CD4-positive, alpha-beta T cell treated with Interleukin-12 subunit alpha and Interleukin-12 subunit beta, for 1 hour (primary cell): ENCODE measurements around the gene PPP2R2C.

Experiments used
- DNase-seq: peaks from one replicate; pipeline ENCODE4 v3.0.0-alpha.2; 2020

PPP2R2C gene

DNA sequence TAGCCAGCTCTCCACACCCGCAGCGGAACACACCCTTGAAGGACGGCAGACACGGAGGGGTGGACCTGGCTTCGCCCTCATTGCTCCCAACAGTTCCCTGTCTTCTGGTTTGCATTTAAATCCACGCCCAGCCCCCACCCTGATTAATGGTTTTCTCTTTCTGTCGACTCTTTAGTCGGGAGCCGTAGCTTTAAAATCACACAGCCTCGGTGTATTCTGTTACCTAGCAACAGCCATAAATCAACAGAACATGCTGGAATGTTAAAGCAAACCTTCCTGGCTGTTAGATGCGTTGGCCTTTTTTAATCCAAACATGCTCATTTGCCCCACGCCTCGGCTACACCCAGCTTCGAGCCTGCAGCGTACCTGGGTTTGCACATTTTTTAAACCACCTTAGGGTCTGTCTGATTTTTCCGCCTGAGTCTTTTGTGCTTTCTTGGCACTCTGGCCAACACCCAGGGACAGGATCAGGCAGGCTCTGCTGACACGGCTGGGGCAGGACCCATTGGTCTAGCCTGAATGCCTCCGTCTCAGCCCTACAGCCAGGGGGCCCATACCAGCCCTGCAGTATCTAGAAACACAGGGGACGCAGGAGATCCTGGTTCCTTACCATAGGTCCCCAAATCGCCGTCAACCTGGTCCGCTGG is 21.4 kb upstream of the PPP2R2C start:
- DNase-seq: no peak

DNA sequence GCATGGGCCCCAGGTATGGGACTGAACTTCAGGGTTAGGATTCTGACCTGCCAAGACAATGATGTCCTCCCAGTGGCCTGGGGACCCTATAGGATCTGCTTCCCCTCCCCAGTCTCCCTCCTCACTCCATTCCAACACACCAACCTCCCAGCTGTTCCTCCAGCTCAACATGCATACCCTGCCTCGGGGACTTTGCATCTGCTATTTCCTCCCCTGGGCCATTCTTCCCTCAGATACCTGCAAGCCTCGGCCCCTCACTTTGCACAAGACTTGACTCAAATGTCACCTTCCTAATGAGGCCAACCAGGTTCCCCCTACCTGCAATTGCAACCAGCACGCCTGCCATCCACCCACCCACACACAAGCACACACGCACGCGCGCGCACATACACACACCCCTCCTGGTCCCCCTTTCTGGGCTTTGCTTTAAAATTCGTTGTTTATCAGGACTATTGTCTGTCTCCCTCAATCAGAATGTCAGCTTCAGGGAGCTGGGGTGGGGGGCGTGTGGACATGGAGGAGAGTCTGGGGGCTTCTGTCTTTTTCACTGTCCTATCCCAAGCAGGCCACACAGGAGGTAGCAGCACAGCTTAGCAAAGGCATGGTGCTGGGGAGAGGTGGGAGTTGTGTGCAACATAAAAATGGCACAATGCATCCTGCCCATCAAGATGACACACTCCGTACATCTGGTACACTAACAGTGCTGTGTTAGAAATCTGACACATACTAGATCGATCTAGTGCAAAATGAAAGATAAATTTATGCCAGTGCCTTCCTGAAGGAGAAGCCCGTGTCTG is 20.6 kb upstream of the PPP2R2C start:
- DNase-seq: no peak

DNA sequence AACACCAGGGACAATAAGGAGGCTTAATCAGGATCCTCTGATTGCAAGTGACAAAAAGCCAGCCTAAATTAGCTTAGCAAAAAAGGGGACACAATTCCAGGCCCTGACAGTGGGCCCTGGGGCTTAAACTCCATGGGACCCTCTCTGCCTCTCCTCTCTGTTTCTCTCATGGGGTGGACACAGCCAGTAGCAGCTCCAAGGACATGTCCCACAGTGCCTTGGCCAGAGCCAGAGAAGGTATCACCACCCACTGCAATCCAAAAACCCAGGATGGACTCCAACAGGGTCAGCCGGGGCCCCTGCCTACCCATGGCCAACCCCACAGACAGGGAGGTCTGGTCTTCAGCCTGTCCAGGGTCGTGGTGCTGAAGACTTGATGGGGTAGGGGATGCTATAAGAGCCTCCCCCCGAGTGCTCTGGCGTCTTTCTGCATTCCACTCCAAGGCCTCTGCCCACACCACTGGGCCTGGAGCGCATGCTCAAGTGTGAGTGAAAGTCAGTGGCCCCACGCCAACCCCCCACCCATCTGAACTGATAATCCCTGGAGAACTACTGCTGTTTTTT is 19.7 kb upstream of the PPP2R2C start:
- DNase-seq: no peak

DNA sequence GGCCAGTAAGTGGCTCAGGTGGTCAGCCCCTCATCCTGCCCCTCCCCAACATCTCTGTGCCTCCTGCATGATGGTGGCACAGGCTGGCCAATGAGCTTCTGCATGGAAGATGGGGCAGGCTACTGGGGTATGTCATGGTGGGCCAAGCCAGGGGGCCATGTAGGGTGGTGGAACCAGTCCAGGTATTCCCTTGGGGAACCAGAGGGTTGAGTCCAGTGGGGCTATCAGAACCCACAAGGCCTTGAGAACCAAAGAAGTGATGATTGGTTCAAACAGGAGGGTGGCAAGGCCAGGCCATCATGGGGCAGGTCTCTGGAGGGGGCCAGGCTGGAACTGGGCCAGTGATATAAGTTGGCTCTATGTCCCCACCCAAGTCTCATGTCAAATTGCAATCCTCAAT is 18.8 kb upstream of the PPP2R2C start:
- no peak for DNase-seq

DNA sequence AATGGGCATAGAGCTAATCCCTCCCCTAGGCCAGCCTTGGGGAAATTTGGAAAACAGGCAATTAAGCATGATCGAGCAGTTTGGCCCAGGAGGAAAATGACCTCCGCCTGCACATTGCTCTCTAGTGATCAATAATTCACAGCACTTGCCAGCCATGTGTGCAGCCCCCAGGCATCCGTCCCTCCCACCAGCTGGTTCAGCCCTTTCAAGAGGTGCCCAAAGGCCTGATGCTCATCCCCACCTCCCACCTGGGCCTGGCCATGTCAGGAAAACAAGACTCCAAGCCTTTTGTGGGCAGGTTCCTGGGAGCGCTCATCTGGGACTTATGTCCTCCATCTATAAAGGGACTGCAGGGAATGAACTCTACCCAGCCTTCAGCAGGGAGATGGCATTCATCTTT is 17.5 kb upstream of the PPP2R2C start:
- no peak for DNase-seq

DNA sequence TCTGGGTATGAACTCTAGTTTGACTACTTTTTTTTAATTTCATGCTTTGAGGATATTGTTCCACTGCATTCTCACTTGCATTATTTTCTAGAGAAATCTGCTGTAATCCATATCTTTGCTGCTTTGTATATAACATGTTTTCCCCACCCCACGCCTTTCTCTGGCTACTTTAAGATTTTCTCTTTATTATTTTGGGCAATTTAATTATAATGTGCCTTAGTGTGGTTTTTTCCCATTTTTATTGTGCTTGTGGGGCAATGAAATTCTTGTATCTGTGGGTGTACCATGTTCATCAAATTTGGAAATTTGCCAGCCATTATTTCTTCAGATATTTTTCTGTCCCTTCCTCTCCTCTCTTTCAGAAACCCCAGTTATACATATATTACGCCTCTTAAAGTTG is 15.1 kb upstream of the PPP2R2C start:
- no peak for DNase-seq

DNA sequence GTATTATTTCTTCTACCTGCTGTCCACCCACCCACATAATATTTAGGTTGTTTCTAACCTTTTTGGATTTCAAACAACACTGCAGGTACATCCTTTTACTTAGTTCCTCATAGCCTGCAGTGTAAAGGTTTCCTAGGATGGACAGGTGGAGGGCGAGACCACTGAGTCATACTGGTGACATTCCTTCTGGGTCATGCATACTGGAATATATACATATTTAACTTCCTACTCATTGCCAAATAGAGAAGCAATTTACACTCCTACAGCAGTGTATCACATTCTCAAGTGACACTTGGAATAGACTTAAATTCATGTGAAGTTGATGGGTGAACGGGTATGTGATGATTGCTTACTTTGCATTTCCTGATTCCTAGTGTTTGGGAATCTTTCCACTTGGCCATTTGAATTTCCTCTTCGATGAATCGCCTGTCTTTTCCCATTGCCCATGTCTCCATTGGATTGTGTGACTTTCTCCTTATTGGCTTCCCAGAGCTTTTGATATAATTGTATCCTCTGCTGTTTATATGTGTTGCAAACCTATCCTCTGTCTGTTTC is 8.2 kb upstream of the PPP2R2C start:
- no peak for DNase-seq

DNA sequence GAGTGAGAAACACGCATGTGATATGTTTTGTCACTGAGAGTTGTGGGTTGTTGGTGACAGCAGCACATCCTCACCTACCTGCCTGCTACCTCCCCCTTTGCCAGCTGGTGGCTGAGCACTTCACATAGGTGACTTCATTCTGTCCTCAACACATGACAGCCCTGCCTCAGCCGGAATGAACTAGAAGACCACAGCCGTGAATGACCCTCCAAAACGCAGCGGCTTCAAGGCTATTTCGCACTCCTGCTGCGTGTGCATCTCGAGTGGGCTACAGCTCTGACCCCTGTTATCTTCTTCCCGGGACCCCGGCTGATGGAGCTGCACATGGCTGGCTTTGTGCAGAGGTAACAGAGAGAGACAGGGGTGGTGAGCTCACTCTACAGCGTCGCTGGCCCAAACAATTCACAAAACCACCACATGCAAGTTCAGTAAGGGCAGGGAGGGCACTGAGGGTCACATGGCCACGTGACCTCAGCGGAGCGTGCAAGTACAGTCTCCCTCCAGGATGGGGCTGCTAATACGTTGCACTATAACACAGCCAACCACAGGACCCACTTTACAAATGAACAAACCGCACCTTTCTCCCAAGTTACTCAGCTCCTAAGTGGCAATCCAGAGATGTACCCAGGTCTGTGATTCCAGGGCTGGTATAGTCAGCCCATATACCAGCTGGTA is 6.3 kb upstream of the PPP2R2C start:
- DNase-seq: no peak

DNA sequence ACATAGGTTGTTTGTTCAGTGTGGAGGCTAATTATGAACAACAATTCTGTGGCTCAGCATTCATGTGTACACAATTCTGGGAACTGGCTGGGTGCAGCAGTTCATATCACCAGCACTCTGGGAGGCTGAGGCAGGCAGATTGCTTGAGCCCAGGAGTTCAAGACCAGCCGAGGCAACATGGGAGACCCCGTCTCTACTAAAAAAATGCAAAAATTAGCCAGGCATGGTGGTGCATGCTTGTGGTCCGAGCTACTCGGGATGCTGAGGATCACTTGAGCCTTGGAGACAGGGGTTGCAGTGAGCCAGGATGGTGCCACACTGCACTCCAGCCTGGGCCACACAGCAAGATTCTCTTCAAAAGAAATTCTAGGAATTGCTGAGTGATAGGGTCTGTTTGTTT is 4.5 kb upstream of the PPP2R2C start:
- DNase-seq: no peak

DNA sequence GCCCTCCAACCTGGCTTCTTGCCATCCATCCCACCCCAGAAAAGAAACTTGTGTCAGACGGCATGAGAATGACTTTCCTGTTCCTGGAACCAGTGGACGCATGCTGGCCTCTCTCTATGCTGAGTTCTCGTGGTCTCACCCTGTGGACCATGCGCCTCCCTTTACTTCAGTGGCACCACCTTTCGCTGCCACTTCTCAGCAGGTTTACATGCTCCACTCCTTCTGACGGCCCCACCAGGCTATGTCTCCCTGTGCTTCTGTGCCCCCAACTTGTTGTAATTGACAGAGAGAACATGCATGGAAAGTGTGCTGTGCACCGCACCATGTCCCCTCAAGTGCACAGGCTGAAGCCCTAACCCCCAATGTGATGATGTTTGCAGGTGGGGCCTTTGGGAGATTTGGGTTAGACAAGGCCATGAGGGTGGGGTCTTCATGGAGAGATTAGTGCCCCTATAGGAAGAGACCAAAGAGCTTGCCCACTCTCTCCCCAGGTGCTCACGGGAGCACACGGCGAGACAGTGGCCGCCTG is 3.1 kb upstream of the PPP2R2C start:
- no peak for DNase-seq

DNA sequence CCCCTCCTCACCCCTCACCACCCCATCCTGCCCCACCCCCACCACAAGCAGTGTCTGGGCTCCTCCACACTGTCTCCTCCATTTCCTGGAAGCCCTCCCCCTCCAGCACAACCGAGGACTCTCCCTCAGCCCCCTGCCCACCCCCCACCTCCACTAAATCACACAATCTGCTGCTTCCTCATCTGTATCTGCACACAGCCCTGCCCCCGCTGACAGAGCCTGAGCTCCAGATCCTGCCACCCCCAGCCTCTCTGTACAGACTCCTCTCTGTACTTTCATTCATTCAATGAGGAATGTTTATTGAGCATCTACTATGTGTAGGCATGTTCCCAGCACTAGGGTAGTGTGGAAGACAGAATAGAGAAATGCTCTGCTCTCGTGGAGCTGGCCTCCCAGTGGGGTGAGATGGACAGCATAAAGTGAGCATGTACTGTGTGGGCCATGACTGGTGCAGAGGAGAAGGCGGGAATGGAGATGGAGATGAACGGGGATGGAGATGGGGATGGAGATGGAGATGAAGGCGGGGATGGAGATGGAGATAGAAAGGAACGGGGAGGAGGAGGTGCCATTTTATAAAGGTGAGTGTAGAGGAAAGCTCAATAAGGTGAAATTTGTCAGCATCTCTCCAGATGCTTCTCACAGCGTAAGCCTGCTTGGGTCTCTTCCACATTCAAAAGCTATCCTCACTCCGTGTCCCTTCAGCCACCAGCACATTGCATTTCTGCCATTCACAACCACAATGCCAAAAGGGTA is 2.5 kb upstream of the PPP2R2C start:
- DNase-seq: no peak

DNA sequence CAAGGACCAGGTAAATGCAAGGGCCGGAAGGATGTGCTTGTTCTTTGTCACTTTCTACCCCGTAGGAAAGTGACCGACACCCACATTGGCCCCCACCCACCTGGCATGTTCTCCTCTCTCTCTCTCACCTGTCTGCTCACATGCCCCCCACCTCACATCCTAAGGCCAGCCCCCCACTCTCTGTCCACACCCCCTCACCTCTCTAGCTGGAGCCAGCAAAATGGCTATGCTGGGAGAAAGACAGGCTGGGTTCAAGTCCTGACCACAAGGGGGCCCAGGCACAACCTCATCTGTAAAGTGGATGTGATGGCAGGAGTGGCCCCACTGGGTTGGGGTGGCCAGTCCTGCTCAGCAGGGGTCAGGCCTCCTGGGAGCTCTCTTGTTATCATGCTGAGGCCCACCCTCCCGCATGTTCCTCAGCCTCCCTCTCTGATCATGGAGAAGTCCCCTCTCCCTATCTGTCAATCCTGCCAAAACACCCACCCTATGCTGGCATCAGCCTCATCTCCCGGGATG is 1.7 kb upstream of the PPP2R2C start:
- no peak for DNase-seq

DNA sequence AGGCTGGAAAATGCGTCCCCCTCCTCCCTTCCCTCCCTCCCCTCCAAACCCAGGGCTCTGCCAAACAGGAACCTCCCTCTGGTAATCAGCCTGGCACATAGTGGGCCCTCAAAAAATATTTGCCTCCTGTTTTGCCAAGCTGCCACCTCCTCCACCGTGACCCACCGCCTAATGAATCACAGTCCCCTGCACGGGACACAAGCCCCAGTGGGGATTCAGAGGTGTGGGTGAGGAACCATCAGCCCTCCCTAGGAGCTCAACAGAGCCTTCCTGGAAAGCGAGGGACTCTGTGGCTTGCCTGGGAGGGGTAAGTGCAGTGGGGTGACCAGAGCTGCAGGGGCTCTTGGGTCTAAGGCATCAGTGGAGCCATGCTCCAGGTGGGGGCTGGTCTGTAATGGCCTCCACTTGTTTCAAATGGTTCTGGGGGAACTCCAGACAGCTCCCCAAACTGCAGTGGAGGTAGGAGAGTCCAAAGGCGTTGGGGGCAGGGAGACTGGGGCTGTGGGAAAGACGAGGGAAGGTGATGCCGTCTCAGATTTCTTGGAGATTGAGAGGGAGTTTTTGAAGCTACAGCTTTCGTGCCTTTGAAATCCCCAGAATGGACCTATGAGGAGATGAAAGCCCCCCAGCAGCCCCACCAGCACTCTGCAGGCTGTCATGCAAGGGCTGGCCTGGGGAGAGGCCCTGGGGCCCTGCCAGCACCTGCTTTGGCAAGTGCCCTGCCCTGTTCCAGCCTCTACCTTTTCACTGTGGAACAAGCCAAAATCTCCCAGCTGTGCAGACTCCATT is 1.0 kb upstream of the PPP2R2C start:
- no peak for DNase-seq

DNA sequence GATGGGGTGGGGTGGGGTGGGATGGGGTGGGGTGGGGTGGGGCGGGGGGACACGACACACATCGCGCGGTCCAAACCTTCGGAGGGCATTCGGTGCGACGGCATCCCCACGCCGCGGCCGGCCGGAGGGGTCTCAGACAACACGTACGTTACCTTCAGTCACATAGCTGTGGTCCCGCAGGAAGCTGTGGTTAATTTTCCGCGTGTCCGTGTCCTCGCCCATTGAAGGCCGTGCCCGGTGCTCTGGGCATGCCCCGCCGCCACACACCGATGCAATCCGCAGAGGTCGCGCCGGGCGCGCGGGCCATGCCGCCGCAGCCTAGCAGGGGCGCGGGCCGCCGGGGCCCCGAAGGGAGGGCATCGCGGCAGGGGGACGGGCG is 417 bp downstream of the PPP2R2C start:
- no peak for DNase-seq

DNA sequence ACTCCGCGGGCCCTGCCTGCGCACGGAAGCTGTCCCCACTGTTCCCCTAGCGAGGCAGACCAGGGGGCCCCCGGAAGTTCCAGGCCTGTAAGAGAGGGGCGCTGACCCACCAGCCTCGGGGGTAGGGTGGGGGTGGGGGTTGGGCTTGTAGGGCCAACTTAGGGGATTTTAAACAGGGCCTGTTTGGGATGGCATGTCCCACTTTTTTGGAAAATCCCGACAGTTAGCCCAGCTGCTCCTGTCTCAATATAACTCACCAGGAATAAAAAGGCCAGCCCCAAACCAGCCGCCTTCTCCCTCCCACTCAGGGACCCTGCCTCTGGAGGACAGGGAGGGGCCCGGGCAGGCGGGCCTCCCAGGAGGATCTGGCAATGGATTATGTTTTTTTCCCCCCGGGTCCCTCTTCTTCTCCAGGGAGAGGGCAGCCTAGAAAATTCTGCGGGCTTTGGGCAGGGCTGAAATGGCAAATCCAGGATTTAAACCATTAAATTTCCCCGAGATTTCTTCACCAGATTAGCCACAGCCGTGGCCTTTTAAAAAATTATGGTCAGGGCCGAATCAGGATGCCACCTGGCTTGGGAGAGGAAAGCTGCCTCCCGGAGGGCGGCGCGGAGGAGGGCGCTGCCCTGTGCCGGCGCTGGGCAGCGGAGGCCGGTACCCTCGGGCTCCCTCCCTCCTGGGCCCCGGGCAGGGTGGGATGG is 957 bp downstream of the PPP2R2C start:
- no peak for DNase-seq

DNA sequence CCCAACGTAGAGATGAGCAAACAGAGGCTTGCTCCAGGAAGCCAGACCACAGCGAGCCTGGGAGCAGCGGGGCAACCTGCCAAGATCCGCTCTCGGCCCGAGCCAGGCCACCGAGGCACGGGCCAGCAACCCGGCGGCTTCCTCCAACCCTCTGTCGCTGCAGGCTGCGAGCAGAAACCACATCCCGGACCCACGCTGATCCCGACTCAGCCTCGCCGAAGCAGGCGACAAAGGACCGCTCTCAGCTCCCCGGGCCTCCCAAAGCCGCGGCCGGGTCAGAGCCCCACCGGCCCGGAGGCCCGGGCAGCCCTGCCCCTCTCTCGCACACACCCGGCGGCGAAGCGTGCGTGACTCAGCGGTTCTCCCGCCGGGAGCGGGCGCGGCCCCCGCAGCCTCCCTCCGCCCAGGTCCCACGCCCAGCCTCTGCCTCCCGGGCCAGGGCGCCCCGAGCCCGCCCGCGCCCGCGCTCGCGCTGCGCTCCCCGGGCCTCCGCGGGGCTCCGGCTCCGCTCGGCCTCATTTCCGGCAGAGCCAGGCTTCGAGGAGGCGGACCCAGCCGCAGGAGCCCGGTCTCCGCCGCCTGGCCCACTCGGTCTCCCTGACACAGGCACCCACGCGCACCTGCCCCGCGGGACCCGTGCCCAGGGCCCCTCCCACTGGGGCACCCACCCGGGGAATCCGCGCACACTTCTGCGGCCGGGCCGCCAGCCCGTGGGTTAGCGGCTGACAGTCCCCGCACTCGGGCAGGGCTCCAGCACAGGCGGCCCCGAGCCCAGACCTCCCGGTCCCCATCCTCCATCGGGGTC is 1.7 kb downstream of the PPP2R2C start:
- DNase-seq: no peak

DNA sequence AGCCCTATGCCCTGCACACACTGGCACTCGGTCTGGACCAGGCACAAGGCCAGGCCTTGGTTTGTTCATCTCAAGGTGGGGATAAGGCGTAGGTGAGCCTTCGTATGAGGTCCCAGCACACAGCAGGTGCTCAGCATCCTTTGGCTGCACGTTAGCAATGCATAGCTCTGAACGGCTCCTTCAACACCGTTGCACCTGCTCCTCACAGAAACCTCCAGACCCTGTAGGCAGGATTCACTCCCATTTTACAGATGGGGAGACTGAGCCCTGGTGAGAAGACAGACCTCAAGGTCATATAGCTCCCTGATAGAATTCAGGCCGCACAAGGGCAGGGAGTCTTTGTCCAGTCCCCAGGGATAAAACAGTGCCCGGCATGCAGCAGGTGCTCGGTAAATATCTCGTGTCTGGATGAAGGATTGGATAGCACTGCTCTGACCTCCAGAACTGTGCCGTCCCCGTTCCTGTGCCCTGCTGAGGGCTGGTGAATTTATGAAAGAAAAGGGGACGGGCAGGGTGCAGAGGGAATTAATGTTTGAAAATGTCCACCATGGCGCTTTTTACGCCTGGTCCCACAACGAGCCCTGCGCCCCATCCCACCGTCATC is 2.4 kb downstream of the PPP2R2C start:
- DNase-seq: no peak

DNA sequence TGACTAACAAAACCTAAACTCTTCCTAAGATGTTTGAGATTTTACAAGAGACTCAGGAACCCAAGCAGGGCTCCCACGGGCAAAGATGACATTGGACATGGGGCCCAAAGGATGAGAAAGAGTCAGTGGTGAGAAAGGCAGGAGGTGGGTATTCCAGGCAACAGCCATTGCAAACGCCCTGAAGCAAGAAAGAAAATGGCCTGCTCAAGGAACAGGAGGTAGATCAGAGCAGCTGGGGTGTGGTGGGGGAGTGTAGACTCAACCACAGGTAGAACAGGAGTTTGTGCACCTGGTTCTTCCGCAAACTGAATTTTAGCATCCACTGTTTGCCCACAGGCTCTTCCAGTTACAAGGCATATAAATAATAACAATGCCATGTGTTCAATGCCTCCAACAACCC is 3.3 kb downstream of the PPP2R2C start:
- DNase-seq: no peak

DNA sequence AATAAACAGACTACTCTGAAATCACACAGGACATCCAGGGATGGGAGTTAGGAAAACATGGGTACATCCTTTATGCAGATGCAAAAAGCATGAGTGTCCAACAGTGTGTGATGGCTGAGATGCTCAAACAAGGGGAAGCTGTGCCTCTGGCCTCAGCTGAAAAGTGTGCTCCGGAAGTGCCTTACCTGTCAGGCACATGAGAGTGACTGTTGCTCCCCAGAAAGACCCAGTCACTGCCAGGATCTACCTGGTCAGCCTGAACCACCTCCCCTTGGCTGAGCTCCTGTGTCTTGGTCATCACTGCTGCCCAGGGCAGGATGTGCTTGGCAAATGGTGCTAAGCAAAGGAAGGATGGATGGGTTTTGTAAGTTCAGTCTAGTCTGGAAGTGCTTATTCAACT is 4.0 kb downstream of the PPP2R2C start:
- no peak for DNase-seq

DNA sequence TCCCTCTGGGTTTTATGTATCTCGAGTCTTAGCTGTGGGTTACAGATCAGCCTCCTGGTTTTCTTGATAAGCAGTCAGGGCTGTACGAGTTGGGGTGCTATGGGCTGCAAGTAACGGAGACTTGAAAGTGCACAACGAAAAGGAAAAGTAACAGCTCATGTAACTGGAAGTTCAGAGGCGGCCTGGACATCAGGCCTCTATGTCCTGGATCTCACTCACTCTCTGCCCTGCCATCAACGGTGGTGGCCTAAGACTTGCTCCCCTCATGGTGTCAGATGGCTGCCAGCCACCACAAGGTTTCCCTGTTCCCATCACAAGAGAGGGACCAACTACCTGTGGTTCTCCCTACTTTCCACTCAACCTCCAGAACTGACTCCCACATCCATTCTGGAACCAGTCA is 4.8 kb downstream of the PPP2R2C start:
- DNase-seq: no peak
